Activated T-helper 17 cell treated with anti-CD3 and anti-CD28 coated beads, Interleukin-2, amount 50 U/mL, for 72 hours (primary cell): ENCODE data around the gene TMEM222. TPM values are rescaled to one million over a fixed set of nuclear protein-coding genes. Genes with fewer than 3 reads are reported as not detected.

ENCODE experiments used
- ATAC-seq: fragments of 150-1000 bp; cut with Tn5 transposase; replicated peaks from 2 replicates; pipeline ENCODE4 v1.10.0; 2021; ENCODE audit warnings: mild to moderate bottlenecking, moderate library complexity
- H3K27ac Mint-ChIP-seq: one replicate; pipeline ENCODE4 v1.8.0; 2022; ENCODE audit warnings: mixed read lengths
- H3K27me3 Mint-ChIP-seq: one replicate; pipeline ENCODE4 v1.8.0; 2022; ENCODE audit warnings: mixed read lengths
- H3K36me3 Mint-ChIP-seq: one replicate; pipeline ENCODE4 v1.8.0; 2022; ENCODE audit warnings: low read depth, mild to moderate bottlenecking, mixed read lengths
- H3K4me1 Mint-ChIP-seq: one replicate; pipeline ENCODE4 v1.8.0; 2022; ENCODE audit warnings: mixed read lengths
- H3K4me3 Mint-ChIP-seq: one replicate; pipeline ENCODE4 v1.8.0; 2022; ENCODE audit warnings: mild to moderate bottlenecking, mixed read lengths
- H3K9me3 Mint-ChIP-seq: one replicate; pipeline ENCODE4 v1.8.0; 2022; ENCODE audit warnings: mixed read lengths
- total RNA-seq, 2 donors: library from RNA; stranded (reverse); gene quantifications; one replicate each; pipeline ENCODE4 v1.2.3, GENCODE V29; 2022

Gene TMEM222
- total RNA-seq, 2 donors from 2014 or later, result 29.0 to 39.6 TPM

GRCh38 chr1:27341525-27342252, 19.7 kb downstream of the TMEM222 start, which contains the start of gene SYTL1:
Gene SYTL1 (plus strand): TSS chr1:27342022. CDS start chr1:27345335, 3,313 bp downstream.
- Mint-ChIP-seq H3K4me3 (peak within 1 kb of the TSS; percentile 90), H3K27ac (peak within 1 kb of the TSS; percentile 84), H3K9me3 (no peaks in the 10 kb centered on the region), H3K4me1 (peaks cover 34% of the 10 kb centered on the region), H3K27me3 (no peaks in the 10 kb centered on the region), H3K36me3 (peaks cover 22% of the 10 kb centered on the region)
- ATAC-seq, result peak; percentile 57

- H3K9me3 Mint-ChIP-seq, result no peaks in the 10 kb centered on the region
- peak overlapping the region; percentile 84 for H3K27ac Mint-ChIP-seq
- peaks cover 16% of the 10 kb centered on the region for H3K36me3 Mint-ChIP-seq
- H3K4me1 Mint-ChIP-seq, result peaks cover 34% of the 10 kb centered on the region
- peak overlapping the region; percentile 90 for H3K4me3 Mint-ChIP-seq
- H3K27me3 Mint-ChIP-seq, result no peaks in the 10 kb centered on the region
- ATAC-seq, result peak; percentile 75
These were observed 20.4 kb downstream of the TMEM222 start for GRCh38 chr1:27342391-27342777.

GRCh38 chr1:27342778-27343638, 21.0 kb downstream of the TMEM222 start:
- Mint-ChIP-seq H3K4me1 (peaks cover 37% of the 10 kb centered on the region), H3K27me3 (no peaks in the 10 kb centered on the region), H3K36me3 (peaks cover 16% of the 10 kb centered on the region), H3K9me3 (no peaks in the 10 kb centered on the region), H3K27ac (peak overlapping the region; percentile 84), H3K4me3 (peak overlapping the region; percentile 90)
- peak; percentile 54 for ATAC-seq

- no peaks in the 10 kb centered on the region for H3K9me3 Mint-ChIP-seq
- no peaks in the 10 kb centered on the region for H3K27me3 Mint-ChIP-seq
- peaks cover 38% of the 10 kb centered on the region for H3K4me1 Mint-ChIP-seq
- no peak for ATAC-seq
- H3K36me3 Mint-ChIP-seq, result peaks cover 16% of the 10 kb centered on the region
- peak overlapping the region; percentile 90 for H3K4me3 Mint-ChIP-seq
- H3K27ac Mint-ChIP-seq, result peak overlapping the region; percentile 84
These were observed 21.7 kb downstream of the TMEM222 start for GRCh38 chr1:27343639-27344025.

- no peaks in the 10 kb centered on the region for H3K9me3 Mint-ChIP-seq
- no peak overlapping the region for H3K27ac Mint-ChIP-seq
- H3K27me3 Mint-ChIP-seq, result no peaks in the 10 kb centered on the region
- peak overlapping the region; percentile 42 for H3K4me3 Mint-ChIP-seq
- no peak for ATAC-seq
- H3K4me1 Mint-ChIP-seq, result peaks cover 27% of the 10 kb centered on the region
- H3K36me3 Mint-ChIP-seq, result peaks cover 16% of the 10 kb centered on the region
These were observed 23.3 kb downstream of the TMEM222 start for GRCh38 chr1:27345272-27345671.

GRCh38 chr1:27346357-27346756, 24.4 kb downstream of the TMEM222 start:
- Mint-ChIP-seq H3K9me3 (no peaks in the 10 kb centered on the region), H3K4me3 (no peak overlapping the region), H3K27me3 (no peaks in the 10 kb centered on the region), H3K36me3 (peaks cover 16% of the 10 kb centered on the region), H3K27ac (no peak overlapping the region), H3K4me1 (peaks cover 18% of the 10 kb centered on the region)
- no peak for ATAC-seq

GRCh38 chr1:27346991-27347624, 25.1 kb downstream of the TMEM222 start:
- ATAC-seq, result no peak
- Mint-ChIP-seq H3K36me3 (peaks cover 16% of the 10 kb centered on the region), H3K27ac (peak overlapping the region; percentile 47), H3K9me3 (no peaks in the 10 kb centered on the region), H3K4me3 (no peak overlapping the region), H3K4me1 (peaks cover 16% of the 10 kb centered on the region), H3K27me3 (no peaks in the 10 kb centered on the region)

- Mint-ChIP-seq H3K9me3 (no peaks in the 10 kb centered on the region), H3K27me3 (no peaks in the 10 kb centered on the region), H3K4me3 (peak overlapping the region; percentile 67), H3K27ac (no peak overlapping the region), H3K4me1 (peaks cover 11% of the 10 kb centered on the region), H3K36me3 (peaks cover 10% of the 10 kb centered on the region)
- peak; percentile 75 for ATAC-seq
These were observed 27.2 kb downstream of the TMEM222 start for GRCh38 chr1:27348861-27349783.

- Mint-ChIP-seq H3K36me3 (peaks cover 10% of the 10 kb centered on the region), H3K9me3 (no peaks in the 10 kb centered on the region), H3K4me3 (no peak overlapping the region), H3K27me3 (no peaks in the 10 kb centered on the region), H3K4me1 (peaks cover 11% of the 10 kb centered on the region), H3K27ac (no peak overlapping the region)
- ATAC-seq, result peak; percentile 82
These were observed 28.1 kb downstream of the TMEM222 start for GRCh38 chr1:27349784-27350662.

GRCh38 chr1:27350663-27351540, 28.9 kb downstream of the TMEM222 start:
- H3K27ac Mint-ChIP-seq, result no peak overlapping the region
- H3K9me3 Mint-ChIP-seq, result no peaks in the 10 kb centered on the region
- ATAC-seq, result no peak
- H3K4me1 Mint-ChIP-seq, result peaks cover 10% of the 10 kb centered on the region
- H3K36me3 Mint-ChIP-seq, result peaks cover 5% of the 10 kb centered on the region
- no peak overlapping the region for H3K4me3 Mint-ChIP-seq
- H3K27me3 Mint-ChIP-seq, result no peaks in the 10 kb centered on the region

GRCh38 chr1:27351541-27352107, 29.7 kb downstream of the TMEM222 start:
- Mint-ChIP-seq H3K27ac (no peak overlapping the region), H3K4me3 (no peak overlapping the region), H3K27me3 (no peaks in the 10 kb centered on the region), H3K9me3 (no peaks in the 10 kb centered on the region), H3K36me3 (no peaks in the 10 kb centered on the region), H3K4me1 (peaks cover 5% of the 10 kb centered on the region)
- ATAC-seq, result no peak

GRCh38 chr1:27353166-27353565, 31.2 kb downstream of the TMEM222 start:
- H3K36me3 Mint-ChIP-seq, result no peaks in the 10 kb centered on the region
- H3K4me3 Mint-ChIP-seq, result no peak overlapping the region
- no peaks in the 10 kb centered on the region for H3K27me3 Mint-ChIP-seq
- ATAC-seq, result no peak
- H3K27ac Mint-ChIP-seq, result no peak overlapping the region
- no peaks in the 10 kb centered on the region for H3K9me3 Mint-ChIP-seq
- no peaks in the 10 kb centered on the region for H3K4me1 Mint-ChIP-seq
